HG03558 (cell line): Measurements from ENCODE around the gene PDE4C.

ENCODE experiments used
- ATAC-seq: cut with Tn5 transposase; IDR thresholded peaks from one replicate; pipeline ENCODE4 v1.9.1; 2021; ENCODE audit warnings: moderate number of reproducible peaks; ENCODE audit not compliant: unreplicated experiment; ENCODE audit errors: extremely low read depth

The PDE4C gene

DNA sequence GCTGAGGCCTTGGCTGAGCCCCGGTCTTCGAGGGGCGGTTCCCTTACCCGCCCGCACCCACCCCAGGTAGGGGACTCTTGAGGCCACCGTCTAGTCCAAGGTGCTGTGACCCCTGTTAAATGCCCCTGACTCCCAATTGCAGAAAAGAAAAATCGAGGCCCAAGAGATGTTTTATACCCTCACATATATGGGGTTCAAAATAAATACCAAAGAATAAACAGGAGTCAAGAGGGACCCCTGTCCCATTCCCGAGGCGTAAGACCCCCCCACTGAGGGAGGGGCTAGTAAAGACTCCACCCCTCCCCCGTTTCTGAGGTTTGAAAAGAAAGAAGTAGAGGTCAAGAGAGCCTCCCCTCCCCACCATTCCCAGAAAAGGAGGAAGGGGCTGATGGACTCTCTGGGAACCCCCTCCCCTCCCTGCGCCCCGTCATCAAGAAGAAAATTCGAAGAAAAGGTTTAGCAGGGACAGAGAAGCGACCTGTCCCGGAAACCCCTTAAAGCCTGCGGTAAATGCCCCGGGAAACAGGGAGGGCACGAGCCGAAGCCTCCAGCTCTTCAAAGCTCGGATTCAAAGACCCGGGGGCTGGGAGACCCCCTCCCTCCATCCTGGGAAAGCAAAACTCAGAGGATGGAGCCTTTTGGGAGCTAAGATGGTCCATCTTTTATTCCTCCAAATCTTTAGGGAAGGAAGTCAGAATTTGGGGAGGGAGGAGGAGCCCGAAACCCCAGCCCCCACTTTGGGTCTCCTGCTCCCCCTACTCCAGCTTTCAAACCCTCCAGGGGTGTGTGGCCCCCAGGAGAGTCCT is 21.6 kb downstream of the PDE4C start:
- no peak for ATAC-seq

GRCh38 chr19:18203863-18204393 is 22.3 kb downstream of the PDE4C start, which contains the start of gene RAB3A:
Gene RAB3A, minus strand, starts transcription at chr19:18204042. Its CDS starts 1,302 bp downstream, at chr19:18202740.
- ATAC-seq: peak; percentile 82

DNA sequence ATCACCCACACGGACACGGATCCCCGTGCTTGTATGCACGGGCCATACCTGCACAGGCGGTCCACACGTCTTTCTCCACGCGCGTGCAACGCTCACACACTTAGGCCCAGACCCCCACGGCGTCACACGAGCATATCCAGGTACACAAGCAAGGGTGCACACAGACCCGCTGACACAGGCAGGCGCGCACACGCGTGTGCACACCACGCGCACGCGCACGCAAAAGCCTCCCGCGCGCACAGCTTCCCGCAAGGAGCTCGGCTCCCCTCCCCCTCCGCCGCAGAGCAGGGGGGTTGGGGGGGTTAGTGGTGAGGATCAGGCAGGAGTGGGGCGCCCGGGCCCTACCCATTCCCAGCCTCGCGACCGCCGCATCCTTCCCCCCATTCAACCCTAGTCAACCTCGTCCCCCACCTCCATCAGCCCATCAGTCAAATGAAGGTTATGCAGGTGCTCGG is 22.8 kb downstream of the PDE4C start:
- ATAC-seq: no peak

DNA sequence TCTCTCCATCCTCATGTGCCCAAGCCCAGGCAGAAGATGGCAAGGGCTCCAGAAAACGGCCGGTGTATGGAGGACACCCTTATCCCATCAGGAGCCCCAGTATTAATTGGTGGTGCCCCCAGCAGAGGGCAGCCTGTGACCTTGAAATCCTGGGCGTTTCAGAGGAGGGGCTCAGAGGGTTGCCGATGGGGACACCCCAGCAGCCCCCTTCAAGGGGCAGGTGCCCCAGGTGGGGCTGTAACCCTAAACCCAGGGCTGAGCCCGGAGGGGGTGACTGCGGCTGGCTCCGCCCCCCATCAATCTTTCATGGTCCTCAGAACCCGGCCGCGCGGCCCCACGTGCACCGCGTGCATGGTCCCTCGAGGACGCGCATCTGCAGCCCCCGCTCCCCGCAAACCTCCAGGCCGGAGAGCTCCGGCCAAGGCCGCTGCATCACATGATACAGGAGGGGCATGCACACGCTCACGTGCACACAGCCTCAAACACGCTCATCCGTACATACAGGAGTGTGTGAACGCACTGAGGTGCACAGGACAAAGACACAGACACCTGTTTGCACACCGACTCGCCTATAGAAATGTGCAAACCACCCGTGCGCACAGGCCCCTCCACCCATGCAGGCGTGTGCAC is 23.3 kb downstream of the PDE4C start:
- ATAC-seq: no peak

DNA sequence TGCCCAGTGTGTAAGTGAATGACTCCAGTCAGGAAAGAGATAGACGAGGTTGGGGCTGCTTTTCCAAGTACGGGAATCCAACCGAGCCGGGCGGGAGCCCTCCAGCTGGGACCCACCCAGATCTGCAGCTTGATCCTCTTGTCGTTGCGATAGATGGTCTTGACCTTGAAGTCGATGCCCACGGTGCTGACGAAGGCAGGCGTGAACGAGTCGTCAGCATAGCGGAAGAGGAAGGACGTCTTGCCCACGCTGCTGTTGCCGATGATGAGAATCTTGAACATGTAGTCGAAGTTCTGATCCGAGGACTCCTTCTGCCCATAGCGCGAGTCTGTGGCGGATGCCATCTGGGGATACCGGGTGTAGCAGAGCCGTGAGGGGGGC is 23.9 kb downstream of the PDE4C start:
- no peak for ATAC-seq

- ATAC-seq: no peak
Observed at GRCh38 chr19:18198374-18198773, 27.9 kb downstream of the PDE4C start.

DNA sequence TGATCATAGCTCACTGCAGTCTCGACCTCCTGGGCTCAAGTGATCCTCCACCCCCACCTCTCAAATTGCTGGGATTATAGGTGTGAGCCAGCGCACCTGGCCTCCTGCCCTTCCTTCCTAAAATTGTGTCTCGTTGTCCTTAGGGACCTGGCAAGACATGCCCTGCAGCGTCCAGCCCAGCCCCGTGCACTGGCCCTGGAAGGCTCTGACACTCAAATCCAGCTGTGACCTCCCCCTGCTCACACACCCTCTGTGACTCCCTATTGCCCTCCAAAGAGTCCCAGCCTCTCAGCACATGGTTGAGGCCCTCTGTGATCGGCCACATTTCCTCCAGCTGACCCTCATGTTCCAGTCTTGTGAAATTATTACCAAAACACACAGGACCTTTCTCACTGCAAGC is 28.3 kb downstream of the PDE4C start:
- no peak for ATAC-seq

DNA sequence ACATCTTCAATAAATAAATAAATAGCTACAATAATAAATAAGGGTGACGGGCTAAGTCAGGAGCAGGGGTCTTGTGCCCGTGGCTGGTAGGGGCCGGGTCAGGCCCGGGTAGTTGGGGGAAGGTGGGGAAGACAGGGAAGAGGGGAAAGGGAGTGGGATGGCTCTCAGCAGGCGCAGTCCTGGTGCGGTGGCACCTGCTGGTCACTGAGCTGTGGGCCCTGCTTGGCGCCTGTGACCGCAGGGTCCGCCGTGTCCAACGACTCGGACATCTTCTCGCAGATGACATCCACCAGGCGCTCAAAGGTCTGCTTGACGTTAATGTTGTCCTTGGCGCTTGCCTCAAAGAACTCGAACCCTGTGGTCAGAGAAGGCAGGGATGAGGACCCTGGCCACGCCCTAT is 28.9 kb downstream of the PDE4C start:
- no peak for ATAC-seq

GRCh38 chr19:18196511-18196845 is 29.8 kb downstream of the PDE4C start:
- no peak for ATAC-seq

GRCh38 chr19:18194554-18195238 is 31.5 kb downstream of the PDE4C start:
- no peak for ATAC-seq

GRCh38 chr19:18194181-18194530 is 32.1 kb downstream of the PDE4C start:
- no peak for ATAC-seq

GRCh38 chr19:18193388-18194180 is 32.7 kb downstream of the PDE4C start:
- ATAC-seq: no peak

- peak; percentile 64 for ATAC-seq
Observed at GRCh38 chr19:18192673-18193387, 33.4 kb downstream of the PDE4C start, which contains the start of gene MPV17L2. Gene MPV17L2, plus strand, starts transcription at chr19:18193218. Its CDS starts 64 bp downstream, at chr19:18193282.

- no peak for ATAC-seq
Observed at GRCh38 chr19:18191640-18192062, 34.6 kb downstream of the PDE4C start.

DNA sequence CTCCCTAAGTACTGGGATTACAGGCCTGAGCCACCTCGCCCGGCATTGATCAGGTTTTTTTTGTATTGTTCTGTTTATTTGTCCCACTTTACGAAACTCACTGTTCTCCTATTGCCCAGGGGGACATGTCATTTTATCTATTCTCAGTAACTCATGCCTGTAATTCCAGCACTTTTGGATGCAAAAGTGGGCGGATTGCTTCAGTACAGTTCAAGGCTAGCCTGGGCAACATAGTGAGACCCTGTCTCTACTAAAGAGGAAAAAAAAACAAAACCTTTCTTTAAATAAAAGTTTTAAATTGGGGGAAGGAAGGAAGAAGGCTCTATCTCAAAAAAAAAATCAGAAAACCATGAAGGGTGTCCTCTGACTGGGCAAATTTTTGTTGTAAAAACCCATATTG is 36.0 kb downstream of the PDE4C start:
- no peak for ATAC-seq

- no peak for ATAC-seq
Observed at GRCh38 chr19:18185538-18185937, 40.7 kb downstream of the PDE4C start.

DNA sequence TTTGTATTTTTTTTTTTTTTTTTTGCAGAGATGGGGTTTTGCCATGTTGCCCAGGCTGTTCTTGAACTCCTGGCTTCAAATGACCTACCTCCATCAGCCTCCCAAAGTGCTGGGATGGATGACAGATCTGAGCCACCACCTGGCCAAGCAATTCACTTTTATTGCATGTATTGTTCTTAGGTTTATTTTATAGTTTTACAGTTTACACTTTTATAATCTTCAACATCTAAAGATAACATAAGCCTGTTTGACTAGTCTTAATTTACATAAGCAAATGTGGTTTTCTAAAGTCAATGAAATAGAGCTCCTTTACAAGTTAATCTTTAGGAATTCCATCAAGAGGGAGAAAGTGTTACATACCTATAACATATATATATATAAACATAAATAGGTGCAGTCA is 42.7 kb downstream of the PDE4C start:
- ATAC-seq: no peak

DNA sequence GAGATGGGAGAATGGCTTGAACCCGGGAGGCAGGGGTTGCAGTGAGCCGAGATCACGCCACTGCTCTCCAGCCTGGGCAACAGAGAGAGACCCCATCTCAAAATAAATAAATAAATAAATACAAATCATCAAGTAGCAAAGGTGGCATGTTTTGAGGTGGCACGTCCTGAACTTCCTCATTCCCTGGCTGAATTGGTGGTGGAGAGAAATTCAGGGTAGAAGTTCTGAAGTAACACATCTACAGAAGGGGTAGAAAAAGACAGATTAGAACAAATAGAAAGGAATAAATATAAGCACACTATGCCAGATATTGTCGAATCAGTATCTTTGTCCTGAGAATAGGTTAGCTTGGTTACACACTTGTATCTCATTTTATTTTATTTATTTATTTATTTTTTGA is 46.3 kb downstream of the PDE4C start:
- no peak for ATAC-seq
